ENCODE data around the gene UBE4A.
"Not testable (repeated sequence)": the region's sequence is repeated elsewhere in the genome, so short reads cannot be mapped to it uniquely, and the experiment has no call there.

The UBE4A gene

GRCh38 chr11:118415062-118415738 lies 55.8 kb downstream of the UBE4A start:
- H3K4me1 ChIP-seq (ENCODE audit: control insufficient read depth in 2 of 2, insufficient read depth in 2 of 2, low read length in 2 of 2) = peaks cover 0 to 3% of the 10 kb centered on the region in 2 donors
- H3K9me3 ChIP-seq (ENCODE audit: control insufficient read depth in 2 of 2, low read length in 2 of 2) = no peaks in the 10 kb centered on the region
- H3K27ac ChIP-seq (ENCODE audit: low read depth in 2 of 2, low read length in 2 of 2) = no peak overlapping the region

GRCh38 chr11:118415739-118416068 lies 56.3 kb downstream of the UBE4A start:
- Histone ChIP-seq H3K27ac (ENCODE audit: low read depth in 2 of 2, low read length in 2 of 2) (no peak overlapping the region), H3K27me3 (ENCODE audit: control insufficient read depth in 2 of 2, insufficient read depth in 2 of 2, low read length in 2 of 2) (no peaks in the 10 kb centered on the region), H3K9me3 (ENCODE audit: control insufficient read depth in 2 of 2, low read length in 2 of 2) (no peaks in the 10 kb centered on the region), H3K9ac (ENCODE audit: low read depth in 1 of 2, low read length in 2 of 2) (no peak overlapping the region), H3K4me1 (ENCODE audit: control insufficient read depth in 2 of 2, insufficient read depth in 2 of 2, low read length in 2 of 2) (peaks cover 0 to 3% of the 10 kb centered on the region in 2 donors), H3K36me3 (ENCODE audit: control insufficient read depth in 2 of 2, insufficient read depth in 2 of 2, low read length in 2 of 2) (peaks cover 4 to 5% of the 10 kb centered on the region in 2 donors), H3K4me3 (ENCODE audit: low read length in 2 of 2) (no peak overlapping the region)

More at GRCh38 chr11:118415062-118415738, 55.8 kb downstream of the UBE4A start:
- Histone ChIP-seq H3K27me3 (ENCODE audit: control insufficient read depth in 2 of 2, insufficient read depth in 2 of 2, low read length in 2 of 2) (no peaks in the 10 kb centered on the region), H3K9ac (ENCODE audit: low read depth in 1 of 2, low read length in 2 of 2) (no peak overlapping the region), H3K36me3 (ENCODE audit: control insufficient read depth in 2 of 2, insufficient read depth in 2 of 2, low read length in 2 of 2) (peaks cover 5 to 6% of the 10 kb centered on the region in 2 donors), H3K4me3 (ENCODE audit: low read length in 2 of 2) (no peak overlapping the region)

GRCh38 chr11:118416900-118417299 lies 57.5 kb downstream of the UBE4A start:
- H3K9me3 ChIP-seq (ENCODE audit: control insufficient read depth in 2 of 2, low read length in 2 of 2); H3K4me3 ChIP-seq (ENCODE audit: low read length in 2 of 2); H3K27me3 ChIP-seq (ENCODE audit: control insufficient read depth in 2 of 2, insufficient read depth in 2 of 2, low read length in 2 of 2); H3K27ac ChIP-seq (ENCODE audit: low read depth in 2 of 2, low read length in 2 of 2); H3K4me1 ChIP-seq (ENCODE audit: control insufficient read depth in 2 of 2, insufficient read depth in 2 of 2, low read length in 2 of 2); H3K36me3 ChIP-seq (ENCODE audit: control insufficient read depth in 2 of 2, insufficient read depth in 2 of 2, low read length in 2 of 2); H3K9ac ChIP-seq (ENCODE audit: low read depth in 1 of 2, low read length in 2 of 2): not testable (repeated sequence)

GRCh38 chr11:118417801-118418200 lies 58.4 kb downstream of the UBE4A start:
- no peaks in the 10 kb centered on the region for H3K4me1 ChIP-seq (ENCODE audit: control insufficient read depth in 2 of 2, insufficient read depth in 2 of 2, low read length in 2 of 2)
- no peaks in the 10 kb centered on the region for H3K27me3 ChIP-seq (ENCODE audit: control insufficient read depth in 2 of 2, insufficient read depth in 2 of 2, low read length in 2 of 2)
- H3K9me3 ChIP-seq (ENCODE audit: control insufficient read depth in 2 of 2, low read length in 2 of 2) = no peaks in the 10 kb centered on the region
- H3K9ac ChIP-seq (ENCODE audit: low read depth in 1 of 2, low read length in 2 of 2) = no peak overlapping the region
- H3K4me3 ChIP-seq (ENCODE audit: low read length in 2 of 2) = no peak overlapping the region
- no peak overlapping the region for H3K27ac ChIP-seq (ENCODE audit: low read depth in 2 of 2, low read length in 2 of 2)
- H3K36me3 ChIP-seq (ENCODE audit: control insufficient read depth in 2 of 2, insufficient read depth in 2 of 2, low read length in 2 of 2) = peaks cover 4 to 5% of the 10 kb centered on the region in 2 donors

- Histone ChIP-seq H3K27me3 (ENCODE audit: control insufficient read depth in 2 of 2, insufficient read depth in 2 of 2, low read length in 2 of 2) (no peaks in the 10 kb centered on the region), H3K27ac (ENCODE audit: low read depth in 2 of 2, low read length in 2 of 2) (no peak overlapping the region), H3K4me1 (ENCODE audit: control insufficient read depth in 2 of 2, insufficient read depth in 2 of 2, low read length in 2 of 2) (no peaks in the 10 kb centered on the region), H3K36me3 (ENCODE audit: control insufficient read depth in 2 of 2, insufficient read depth in 2 of 2, low read length in 2 of 2) (peaks cover under 1 to 4% of the 10 kb centered on the region in 2 donors), H3K9ac (ENCODE audit: low read depth in 1 of 2, low read length in 2 of 2) (no peak overlapping the region), H3K9me3 (ENCODE audit: control insufficient read depth in 2 of 2, low read length in 2 of 2) (no peaks in the 10 kb centered on the region), H3K4me3 (ENCODE audit: low read length in 2 of 2) (no peak overlapping the region)
These were observed 59.4 kb downstream of the UBE4A start for GRCh38 chr11:118418766-118419165.

- H3K4me3 ChIP-seq (ENCODE audit: low read length in 2 of 2) = no peak overlapping the region
- H3K27ac ChIP-seq (ENCODE audit: low read depth in 2 of 2, low read length in 2 of 2) = no peak overlapping the region
- H3K9me3 ChIP-seq (ENCODE audit: control insufficient read depth in 2 of 2, low read length in 2 of 2) = no peaks in the 10 kb centered on the region
- H3K9ac ChIP-seq (ENCODE audit: low read depth in 1 of 2, low read length in 2 of 2) = no peak overlapping the region
- no peaks in the 10 kb centered on the region for H3K36me3 ChIP-seq (ENCODE audit: control insufficient read depth in 2 of 2, insufficient read depth in 2 of 2, low read length in 2 of 2)
- H3K27me3 ChIP-seq (ENCODE audit: control insufficient read depth in 2 of 2, insufficient read depth in 2 of 2, low read length in 2 of 2) = no peaks in the 10 kb centered on the region
- H3K4me1 ChIP-seq (ENCODE audit: control insufficient read depth in 2 of 2, insufficient read depth in 2 of 2, low read length in 2 of 2) = no peaks in the 10 kb centered on the region
These were observed 68.3 kb downstream of the UBE4A start for GRCh38 chr11:118427707-118428106.

- Histone ChIP-seq H3K27ac (ENCODE audit: low read depth in 2 of 2, low read length in 2 of 2) (no peak overlapping the region), H3K9ac (ENCODE audit: low read depth in 1 of 2, low read length in 2 of 2) (no peak overlapping the region), H3K36me3 (ENCODE audit: control insufficient read depth in 2 of 2, insufficient read depth in 2 of 2, low read length in 2 of 2) (no peaks in the 10 kb centered on the region), H3K9me3 (ENCODE audit: control insufficient read depth in 2 of 2, low read length in 2 of 2) (no peaks in the 10 kb centered on the region), H3K4me1 (ENCODE audit: control insufficient read depth in 2 of 2, insufficient read depth in 2 of 2, low read length in 2 of 2) (peaks cover 10 to 11% of the 10 kb centered on the region in 2 donors), H3K27me3 (ENCODE audit: control insufficient read depth in 2 of 2, insufficient read depth in 2 of 2, low read length in 2 of 2) (no peaks in the 10 kb centered on the region), H3K4me3 (ENCODE audit: low read length in 2 of 2) (no peak overlapping the region)
These were observed 71.6 kb downstream of the UBE4A start for GRCh38 chr11:118430956-118431355.

GRCh38 chr11:118434123-118434552 lies 74.7 kb downstream of the UBE4A start:
- H3K27me3 ChIP-seq (ENCODE audit: control insufficient read depth in 2 of 2, insufficient read depth in 2 of 2, low read length in 2 of 2) = no peaks in the 10 kb centered on the region
- no peak overlapping the region for H3K27ac ChIP-seq (ENCODE audit: low read depth in 2 of 2, low read length in 2 of 2)
- peaks cover 26 to 29% of the 10 kb centered on the region in 2 donors for H3K4me1 ChIP-seq (ENCODE audit: control insufficient read depth in 2 of 2, insufficient read depth in 2 of 2, low read length in 2 of 2)
- no peaks in the 10 kb centered on the region for H3K9me3 ChIP-seq (ENCODE audit: control insufficient read depth in 2 of 2, low read length in 2 of 2)
- H3K9ac ChIP-seq (ENCODE audit: low read depth in 1 of 2, low read length in 2 of 2) = no peak overlapping the region
- H3K36me3 ChIP-seq (ENCODE audit: control insufficient read depth in 2 of 2, insufficient read depth in 2 of 2, low read length in 2 of 2) = no peaks in the 10 kb centered on the region
- peak overlapping the region; percentile 85 to 86 for H3K4me3 ChIP-seq (ENCODE audit: low read length in 2 of 2)

- Histone ChIP-seq H3K9ac (ENCODE audit: low read depth in 1 of 2, low read length in 2 of 2) (peak overlapping the region; percentile 52 to 64), H3K27me3 (ENCODE audit: control insufficient read depth in 2 of 2, insufficient read depth in 2 of 2, low read length in 2 of 2) (no peaks in the 10 kb centered on the region), H3K27ac (ENCODE audit: low read depth in 2 of 2, low read length in 2 of 2) (peak overlapping the region in 1 of 2 donors; percentile 85), H3K4me1 (ENCODE audit: control insufficient read depth in 2 of 2, insufficient read depth in 2 of 2, low read length in 2 of 2) (peaks cover 26 to 29% of the 10 kb centered on the region in 2 donors), H3K36me3 (ENCODE audit: control insufficient read depth in 2 of 2, insufficient read depth in 2 of 2, low read length in 2 of 2) (no peaks in the 10 kb centered on the region), H3K9me3 (ENCODE audit: control insufficient read depth in 2 of 2, low read length in 2 of 2) (no peaks in the 10 kb centered on the region), H3K4me3 (ENCODE audit: low read length in 2 of 2) (peak overlapping the region; percentile 85 to 86)
These were observed 75.3 kb downstream of the UBE4A start for GRCh38 chr11:118434553-118435289.

- H3K27me3 ChIP-seq (ENCODE audit: control insufficient read depth in 2 of 2, insufficient read depth in 2 of 2, low read length in 2 of 2) = no peaks in the 10 kb centered on the region
- H3K4me3 ChIP-seq (ENCODE audit: low read length in 2 of 2) = peak overlapping the region; percentile 85 to 86
- no peaks in the 10 kb centered on the region for H3K9me3 ChIP-seq (ENCODE audit: control insufficient read depth in 2 of 2, low read length in 2 of 2)
- H3K36me3 ChIP-seq (ENCODE audit: control insufficient read depth in 2 of 2, insufficient read depth in 2 of 2, low read length in 2 of 2) = no peaks in the 10 kb centered on the region
- peak overlapping the region; percentile 64 to 72 for H3K9ac ChIP-seq (ENCODE audit: low read depth in 1 of 2, low read length in 2 of 2)
- peak overlapping the region; percentile 81 to 85 for H3K27ac ChIP-seq (ENCODE audit: low read depth in 2 of 2, low read length in 2 of 2)
- peaks cover 26 to 30% of the 10 kb centered on the region in 2 donors for H3K4me1 ChIP-seq (ENCODE audit: control insufficient read depth in 2 of 2, insufficient read depth in 2 of 2, low read length in 2 of 2)
These were observed 76.0 kb downstream of the UBE4A start for GRCh38 chr11:118435290-118435892.

Measured in mucosa of rectum (tissue), 2 donors.